Left ventricle myocardium inferior (tissue), 1 donor: ENCODE data around the gene RPL13. TPM values are rescaled to one million over a fixed set of nuclear protein-coding genes. Genes with fewer than 3 reads are reported as not detected.
"Not testable (repeated sequence)": the region's sequence is repeated elsewhere in the genome, so short reads cannot be mapped to it uniquely, and the experiment has no call there.

ENCODE experiments used
- DNase-seq: peaks from one replicate; pipeline ENCODE4 v3.0.0-alpha.2; 2020
- H3K27ac ChIP-seq: fragments of 200-600 bp; replicated peaks from 2 replicates; pipeline ENCODE4 v1.8.0; 2021
- H3K27me3 ChIP-seq: fragments of 200-600 bp; 2 replicates; pipeline ENCODE4 v1.8.0; 2021; ENCODE audit warnings: low read depth
- H3K36me3 ChIP-seq: fragments of 200-600 bp; 2 replicates; pipeline ENCODE4 v1.8.0; 2021
- H3K4me1 ChIP-seq: fragments of 200-600 bp; 2 replicates; pipeline ENCODE4 v1.8.0; 2021
- H3K4me3 ChIP-seq: fragments of 200-600 bp; 2 replicates; pipeline ENCODE4 v1.8.0; 2021; ENCODE audit warnings: mild to moderate bottlenecking, moderate library complexity
- H3K9me3 ChIP-seq: fragments of 200-600 bp; replicated peaks from 2 replicates; pipeline ENCODE4 v1.8.0; 2021
- CTCF ChIP-seq: fragments of 200-600 bp; IDR thresholded peaks from 2 replicates; pipeline ENCODE4 v1.8.0; 2021; ENCODE audit warnings: antibody characterized with exemption, mild to moderate bottlenecking, borderline replicate concordance
- intact Hi-C: fragments of 100-400 bp; cut with micrococcal nuclease; formaldehyde crosslinking; loops from one replicate; pipeline ENCODE4 v1.11.0; 2022
- total RNA-seq: library from RNA; stranded (reverse); fragmentation: NEBNext Ultra II Directional; extraction: Animal tissue kit (Norgen Biotek cat#: 25700); gene quantifications from one replicate; pipeline ENCODE4 v1.2.1, GENCODE V29; 2021
- donor health status: DM: no; HTN: yes; CAD: no; lungs with severe emphysema.

The RPL13 gene
- total RNA-seq, 1 donor from 2014 or later = 1,030 TPM

GRCh38 chr16:89569506-89570341 lies 9.2 kb downstream of the RPL13 start:
- DNase-seq = no peak

GRCh38 chr16:89570342-89570923 lies 10.0 kb downstream of the RPL13 start:
- Histone ChIP-seq H3K4me1 (peaks cover 28% of the 10 kb centered on the region), H3K9me3 (no peaks in the 10 kb centered on the region), H3K4me3 (no peak overlapping the region), H3K27ac (no peak overlapping the region), H3K36me3 (no peaks in the 10 kb centered on the region), H3K27me3 (peaks cover 72% of the 10 kb centered on the region)
- no peak for TF ChIP-seq CTCF
- intact Hi-C loops = no loop called here
- no peak for DNase-seq

More at GRCh38 chr16:89569506-89570341, 9.2 kb downstream of the RPL13 start:
- Histone ChIP-seq H3K27ac (no peak overlapping the region), H3K4me1 (peaks cover 28% of the 10 kb centered on the region), H3K36me3 (peaks cover 2% of the 10 kb centered on the region), H3K27me3 (peaks cover 65% of the 10 kb centered on the region), H3K4me3 (no peak overlapping the region), H3K9me3 (no peaks in the 10 kb centered on the region)
- intact Hi-C loops = no loop called here
- no peak for TF ChIP-seq CTCF

DNA sequence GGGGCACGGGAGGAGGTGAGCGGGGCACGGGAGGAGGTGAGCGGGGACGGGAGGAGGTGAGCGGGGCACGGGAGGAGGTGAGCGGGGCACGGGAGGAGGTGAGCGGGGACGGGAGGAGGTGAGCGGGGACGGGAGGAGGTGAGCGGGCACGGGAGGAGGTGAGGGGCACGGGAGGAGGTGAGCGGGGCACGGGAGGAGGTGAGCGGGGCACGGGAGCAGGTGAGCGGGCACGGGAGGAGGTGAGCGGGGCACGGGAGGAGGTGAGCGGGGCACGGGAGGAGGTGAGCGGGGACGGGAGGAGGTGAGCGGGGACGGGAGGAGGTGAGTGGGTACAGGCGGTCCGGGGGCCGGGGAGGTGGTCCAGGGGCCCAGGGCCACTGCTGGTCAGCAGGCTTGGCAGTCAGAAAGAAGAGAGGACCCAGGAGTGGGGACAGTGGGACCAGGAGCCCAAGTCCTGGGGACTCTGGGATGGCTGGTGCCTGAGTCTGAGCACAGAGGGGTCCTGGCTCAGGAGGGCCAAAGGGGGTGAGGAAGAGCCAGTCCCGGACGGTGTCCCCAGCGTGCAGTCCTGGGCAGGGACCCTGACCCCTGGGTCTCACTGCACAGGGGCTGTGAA lies 10.6 kb downstream of the RPL13 start:
- H3K4me3 ChIP-seq, intact Hi-C loops, DNase-seq, H3K9me3 ChIP-seq, H3K27ac ChIP-seq, H3K36me3 ChIP-seq: not testable (repeated sequence)
- Histone ChIP-seq H3K27me3 (peaks cover 79% of the 10 kb centered on the region), H3K4me1 (peaks cover 26% of the 10 kb centered on the region)

GRCh38 chr16:89571636-89572035 lies 11.2 kb downstream of the RPL13 start:
- H3K4me1 ChIP-seq = peaks cover 27% of the 10 kb centered on the region
- H3K27me3 ChIP-seq = peaks cover 84% of the 10 kb centered on the region
- intact Hi-C loops = no loop called here
- DNase-seq = no peak
- TF ChIP-seq CTCF = no peak
- no peaks in the 10 kb centered on the region for H3K36me3 ChIP-seq
- H3K9me3 ChIP-seq = no peaks in the 10 kb centered on the region
- H3K4me3 ChIP-seq = no peak overlapping the region
- no peak overlapping the region for H3K27ac ChIP-seq

DNA sequence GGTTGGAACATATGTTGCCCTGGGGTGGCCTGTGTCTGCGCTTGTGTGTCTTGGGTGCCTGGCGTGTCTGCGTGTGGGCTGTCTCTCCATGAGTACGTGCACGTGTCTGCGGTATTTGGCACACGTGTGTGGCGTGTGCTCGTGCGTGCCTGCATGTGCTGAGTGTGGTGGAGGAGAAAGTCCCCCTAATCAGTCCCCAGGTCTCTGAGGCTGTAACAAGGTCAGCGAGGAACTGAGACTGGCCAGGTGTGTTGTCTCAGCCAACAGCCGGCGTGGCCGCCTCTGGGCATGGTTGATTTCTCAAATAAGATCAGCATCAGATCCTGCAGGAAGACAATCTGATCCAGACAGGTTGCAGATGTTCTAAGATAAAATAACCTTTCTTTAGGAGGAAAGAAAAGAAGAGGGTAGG lies 11.6 kb downstream of the RPL13 start:
- Histone ChIP-seq H3K4me1 (peaks cover 27% of the 10 kb centered on the region), H3K36me3 (no peaks in the 10 kb centered on the region), H3K27ac (no peak overlapping the region), H3K4me3 (no peak overlapping the region), H3K27me3 (peaks cover 88% of the 10 kb centered on the region), H3K9me3 (no peaks in the 10 kb centered on the region)
- DNase-seq = no peak
- no peak for TF ChIP-seq CTCF
- intact Hi-C loops = no loop called here
